MM.1S (cell line): ENCODE measurements around the gene LBR.

Source experiments
- DNase-seq: peaks from one replicate; pipeline ENCODE4 v3.0.0-alpha.2; 2015
- H2AFZ ChIP-seq: fragments of 300-600 bp; sonication (generic); 2 replicates; pipeline ENCODE4 v1.6.0; 2016; ENCODE audit warnings: antibody characterized with exemption, low read length
- H3F3A ChIP-seq: fragments of 300-600 bp; sonication (generic); 2 replicates; pipeline ENCODE4 v1.6.1; 2016; ENCODE audit warnings: mild to moderate bottlenecking, antibody characterized with exemption, low read length, moderate library complexity, mixed read lengths; ENCODE audit not compliant: insufficient read depth
- H3K27ac ChIP-seq: fragments of 300-600 bp; sonication (generic); 2 replicates; pipeline ENCODE4 v1.5.1; 2016; ENCODE audit warnings: mild to moderate bottlenecking, low read length
- H3K27me3 ChIP-seq: fragments of 300-600 bp; sonication (generic); replicated peaks from 2 replicates; pipeline ENCODE4 v1.6.0; 2016; ENCODE audit warnings: low read length; ENCODE audit not compliant: insufficient read depth
- H3K36me3 ChIP-seq: fragments of 300-600 bp; sonication (generic); replicated peaks from 2 replicates; pipeline ENCODE4 v1.6.1; 2016; ENCODE audit warnings: mild to moderate bottlenecking, low read length, mixed read lengths; ENCODE audit not compliant: insufficient read depth
- H3K4me1 ChIP-seq: fragments of 300-600 bp; sonication (generic); 2 replicates; pipeline ENCODE4 v1.6.1; 2016; ENCODE audit warnings: low read length, mixed read lengths
- H3K4me2 ChIP-seq: fragments of 300-600 bp; sonication (generic); 2 replicates; pipeline ENCODE4 v1.6.0; 2016; ENCODE audit warnings: low read depth, low read length
- H3K4me3 ChIP-seq: fragments of 300-600 bp; sonication (generic); 2 replicates; pipeline ENCODE4 v1.5.1; 2016; ENCODE audit warnings: low read length, mixed read lengths
- H3K79me2 ChIP-seq: fragments of 300-600 bp; sonication (generic); 2 replicates; pipeline ENCODE4 v1.6.1; 2016; ENCODE audit warnings: mixed run types, low read length, mixed read lengths
- H3K9ac ChIP-seq: fragments of 300-600 bp; sonication (generic); 2 replicates; pipeline ENCODE4 v1.6.1; 2016; ENCODE audit warnings: low read length, mixed read lengths
- H3K9me2 ChIP-seq: fragments of 300-600 bp; sonication (generic); replicated peaks from 2 replicates; pipeline ENCODE4 v1.6.1; 2016; ENCODE audit warnings: mild to moderate bottlenecking, low read length, mixed read lengths; ENCODE audit not compliant: insufficient read depth
- H3K9me3 ChIP-seq: fragments of 300-600 bp; sonication (generic); replicated peaks from 2 replicates; pipeline ENCODE4 v1.6.1; 2016; ENCODE audit warnings: mild to moderate bottlenecking, low read length, mixed read lengths; ENCODE audit not compliant: insufficient read depth
- H4K20me1 ChIP-seq: fragments of 300-600 bp; sonication (generic); 2 replicates; pipeline ENCODE4 v1.6.1; 2016; ENCODE audit warnings: mild to moderate bottlenecking, low read length, moderate library complexity, mixed read lengths; ENCODE audit not compliant: insufficient read depth
- EZH2 ChIP-seq: fragments of 300-600 bp; sonication (generic); optimal IDR thresholded peaks from 2 replicates; pipeline ENCODE3; 2017; ENCODE audit warnings: low read depth, mild to moderate bottlenecking, antibody characterized with exemption, low read length, mixed read lengths
- EZH2phosphoT487 ChIP-seq: fragments of 300-600 bp; sonication (generic); IDR thresholded peaks from 2 replicates; pipeline ENCODE4 v1.6.1; 2018; ENCODE audit warnings: antibody characterized with exemption, low read length
- TF ChIP-seq, protein P1 (sequence below): fragments of 300-600 bp; sonication (generic); IDR thresholded peaks from 2 replicates; pipeline ENCODE4 v1.5.1; 2016; ENCODE audit warnings: antibody characterized with exemption, low read length, mixed read lengths

LBR gene

GRCh38 chr1:225366552-225366951, 61.3 kb downstream of the LBR start:
- Histone ChIP-seq H3K27ac (no peak overlapping the region), H3K4me1 (no peaks in the 10 kb centered on the region), H3K4me2 (no peak overlapping the region), H3K79me2 (no peaks in the 10 kb centered on the region), H2AFZ (no peak overlapping the region), H3K4me3 (no peak overlapping the region), H3F3A (no peaks in the 10 kb centered on the region), H4K20me1 (no peaks in the 10 kb centered on the region), H3K9me3 (no peaks in the 10 kb centered on the region), H3K9ac (no peak overlapping the region), H3K9me2 (no peaks in the 10 kb centered on the region), H3K36me3 (no peaks in the 10 kb centered on the region), H3K27me3 (no peaks in the 10 kb centered on the region)
- TF ChIP-seq, protein P1, sequence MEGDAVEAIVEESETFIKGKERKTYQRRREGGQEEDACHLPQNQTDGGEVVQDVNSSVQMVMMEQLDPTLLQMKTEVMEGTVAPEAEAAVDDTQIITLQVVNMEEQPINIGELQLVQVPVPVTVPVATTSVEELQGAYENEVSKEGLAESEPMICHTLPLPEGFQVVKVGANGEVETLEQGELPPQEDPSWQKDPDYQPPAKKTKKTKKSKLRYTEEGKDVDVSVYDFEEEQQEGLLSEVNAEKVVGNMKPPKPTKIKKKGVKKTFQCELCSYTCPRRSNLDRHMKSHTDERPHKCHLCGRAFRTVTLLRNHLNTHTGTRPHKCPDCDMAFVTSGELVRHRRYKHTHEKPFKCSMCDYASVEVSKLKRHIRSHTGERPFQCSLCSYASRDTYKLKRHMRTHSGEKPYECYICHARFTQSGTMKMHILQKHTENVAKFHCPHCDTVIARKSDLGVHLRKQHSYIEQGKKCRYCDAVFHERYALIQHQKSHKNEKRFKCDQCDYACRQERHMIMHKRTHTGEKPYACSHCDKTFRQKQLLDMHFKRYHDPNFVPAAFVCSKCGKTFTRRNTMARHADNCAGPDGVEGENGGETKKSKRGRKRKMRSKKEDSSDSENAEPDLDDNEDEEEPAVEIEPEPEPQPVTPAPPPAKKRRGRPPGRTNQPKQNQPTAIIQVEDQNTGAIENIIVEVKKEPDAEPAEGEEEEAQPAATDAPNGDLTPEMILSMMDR, result no peak
- TF ChIP-seq EZH2phosphoT487 (no peak), EZH2 (no peak)
- no peak for DNase-seq

DNA sequence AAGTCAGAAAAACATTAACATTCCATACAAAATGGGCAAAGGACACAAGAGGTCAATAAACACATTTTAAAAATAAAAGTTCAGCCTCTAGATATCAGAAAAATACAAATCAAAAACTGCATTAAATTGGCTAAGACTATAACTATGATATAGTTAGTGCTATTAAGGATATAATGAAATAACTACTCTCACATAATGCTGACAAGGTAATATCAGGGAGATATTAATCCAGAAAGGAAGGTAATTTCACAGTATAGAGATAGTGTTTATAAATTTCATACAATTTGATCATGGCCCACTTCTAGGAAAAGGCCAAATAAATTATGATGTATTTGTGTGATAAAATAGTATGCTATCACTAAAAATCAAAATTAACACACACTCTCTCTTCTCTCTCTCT, 61.8 kb downstream of the LBR start:
- Histone ChIP-seq H3K36me3 (no peaks in the 10 kb centered on the region), H2AFZ (no peak overlapping the region), H3K4me3 (no peak overlapping the region), H3K27me3 (no peaks in the 10 kb centered on the region), H3F3A (no peaks in the 10 kb centered on the region), H4K20me1 (no peaks in the 10 kb centered on the region), H3K9me2 (no peaks in the 10 kb centered on the region), H3K27ac (no peak overlapping the region), H3K4me1 (no peaks in the 10 kb centered on the region), H3K79me2 (no peaks in the 10 kb centered on the region), H3K9me3 (no peaks in the 10 kb centered on the region), H3K9ac (no peak overlapping the region), H3K4me2 (no peak overlapping the region)
- DNase-seq, result no peak
- TF ChIP-seq, protein P1, result no peak
- no peak for TF ChIP-seq EZH2
- no peak for TF ChIP-seq EZH2phosphoT487

DNA sequence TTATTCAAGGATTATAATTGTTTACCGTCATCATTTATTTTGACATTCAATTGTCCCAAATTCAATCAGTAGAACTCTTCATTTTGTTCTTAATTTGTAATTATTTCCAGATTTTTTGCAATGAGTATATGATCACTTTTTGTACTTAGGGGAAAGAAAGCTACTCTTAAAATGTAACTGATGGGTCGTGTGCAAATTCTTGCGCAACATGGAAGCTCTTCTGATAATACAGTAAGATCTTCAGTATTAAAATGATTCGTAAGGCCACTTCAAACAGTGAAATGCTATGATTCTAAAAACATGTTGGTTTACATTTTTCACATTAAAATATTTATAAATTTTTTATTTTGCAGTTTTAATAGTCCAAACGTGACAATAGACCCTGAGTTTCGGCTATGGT, 63.4 kb downstream of the LBR start:
- no peaks in the 10 kb centered on the region for H3K27me3 ChIP-seq
- H3K9me2 ChIP-seq, result no peaks in the 10 kb centered on the region
- H3F3A ChIP-seq, result no peaks in the 10 kb centered on the region
- H3K4me3 ChIP-seq, result no peak overlapping the region
- no peaks in the 10 kb centered on the region for H3K4me1 ChIP-seq
- H3K36me3 ChIP-seq, result no peaks in the 10 kb centered on the region
- no peak for DNase-seq
- no peaks in the 10 kb centered on the region for H3K9me3 ChIP-seq
- H2AFZ ChIP-seq, result no peak overlapping the region
- H3K27ac ChIP-seq, result no peak overlapping the region
- TF ChIP-seq, protein P1, result no peak
- TF ChIP-seq EZH2 (no peak), EZH2phosphoT487 (no peak)
- no peak overlapping the region for H3K4me2 ChIP-seq
- H3K9ac ChIP-seq, result no peak overlapping the region
- no peaks in the 10 kb centered on the region for H4K20me1 ChIP-seq
- H3K79me2 ChIP-seq, result no peaks in the 10 kb centered on the region
